ENCODE data around the gene RPL14. TPM values are rescaled to one million over a fixed set of nuclear protein-coding genes. Genes with fewer than 3 reads are reported as not detected.
A peak's percentile ranks its signal among the peaks of the same experiment; 100 is the strongest.

The RPL14 gene
- total RNA-seq, 3 donors from 2014 or later (not counting 1 experiment from before 2014, with no cell fraction given), result 1,298 to 1,589 (median 1,441) TPM

GRCh38 chr3:40477666-40478065 is 20.5 kb downstream of the RPL14 start:
- H3K9me3 Mint-ChIP-seq, result no peaks in the 10 kb centered on the region
- no peak for DNase-seq
- H3K4me1 Mint-ChIP-seq, result peaks cover 28 to 36% of the 10 kb centered on the region in 2 donors
- H3K4me1 ChIP-seq (ENCODE audit: control insufficient read depth, insufficient read depth, low read length), result peaks cover 12% of the 10 kb centered on the region
- intact Hi-C loops (cut with micrococcal nuclease), result loop anchor here (1.0 kb wide), 2 partner anchors 24 to 47 kb away; partner anchors contain the start of gene ZNF621
- no peak overlapping the region for H3K27ac ChIP-seq (ENCODE audit: low read length)
- TF ChIP-seq, protein P1, sequence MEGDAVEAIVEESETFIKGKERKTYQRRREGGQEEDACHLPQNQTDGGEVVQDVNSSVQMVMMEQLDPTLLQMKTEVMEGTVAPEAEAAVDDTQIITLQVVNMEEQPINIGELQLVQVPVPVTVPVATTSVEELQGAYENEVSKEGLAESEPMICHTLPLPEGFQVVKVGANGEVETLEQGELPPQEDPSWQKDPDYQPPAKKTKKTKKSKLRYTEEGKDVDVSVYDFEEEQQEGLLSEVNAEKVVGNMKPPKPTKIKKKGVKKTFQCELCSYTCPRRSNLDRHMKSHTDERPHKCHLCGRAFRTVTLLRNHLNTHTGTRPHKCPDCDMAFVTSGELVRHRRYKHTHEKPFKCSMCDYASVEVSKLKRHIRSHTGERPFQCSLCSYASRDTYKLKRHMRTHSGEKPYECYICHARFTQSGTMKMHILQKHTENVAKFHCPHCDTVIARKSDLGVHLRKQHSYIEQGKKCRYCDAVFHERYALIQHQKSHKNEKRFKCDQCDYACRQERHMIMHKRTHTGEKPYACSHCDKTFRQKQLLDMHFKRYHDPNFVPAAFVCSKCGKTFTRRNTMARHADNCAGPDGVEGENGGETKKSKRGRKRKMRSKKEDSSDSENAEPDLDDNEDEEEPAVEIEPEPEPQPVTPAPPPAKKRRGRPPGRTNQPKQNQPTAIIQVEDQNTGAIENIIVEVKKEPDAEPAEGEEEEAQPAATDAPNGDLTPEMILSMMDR (IDR thresholded peaks at IDR 0.05), result no peak
- peaks cover 26% of the 10 kb centered on the region for H3K36me3 ChIP-seq (ENCODE audit: control insufficient read depth, insufficient read depth, low read length)
- no peaks in the 10 kb centered on the region for H3K27me3 Mint-ChIP-seq (ENCODE audit: low read depth in 2 of 2)
- no peaks in the 10 kb centered on the region for H3K27me3 ChIP-seq (ENCODE audit: control insufficient read depth, insufficient read depth, low read length)
- ATAC-seq, result no peak
- WGBS (ENCODE audit: insufficient coverage), result 83% methylated on average over 3 of the region's 4 CpGs
- H3K36me3 Mint-ChIP-seq, result no peaks in the 10 kb centered on the region
- H3K9me3 ChIP-seq (ENCODE audit: control insufficient read depth, insufficient read depth, low read length), result no peaks in the 10 kb centered on the region
- H3K4me3 ChIP-seq (ENCODE audit: low read length), result peak overlapping the region; percentile 76
- H3K27ac Mint-ChIP-seq, result peak overlapping the region; percentile 95 to 97
- H3K4me3 Mint-ChIP-seq, result peak overlapping the region; percentile 97

DNA sequence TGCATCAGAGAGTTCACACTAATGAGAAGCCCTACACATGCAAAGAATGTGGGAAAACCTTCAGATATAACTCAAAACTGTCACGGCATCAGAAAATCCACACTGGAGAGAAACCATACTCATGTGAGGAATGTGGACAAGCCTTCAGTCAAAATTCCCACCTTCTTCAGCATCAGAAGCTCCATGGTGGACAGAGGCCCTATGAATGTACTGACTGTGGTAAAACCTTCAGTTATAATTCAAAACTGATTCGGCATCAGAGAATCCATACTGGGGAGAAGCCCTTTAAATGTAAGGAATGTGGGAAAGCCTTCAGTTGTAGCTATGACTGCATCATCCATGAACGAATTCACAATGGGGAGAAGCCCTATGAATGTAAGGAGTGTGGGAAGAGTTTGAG is 30.0 kb downstream of the RPL14 start:
- H3K27me3 Mint-ChIP-seq (ENCODE audit: low read depth in 2 of 2), result no peaks in the 10 kb centered on the region
- H3K4me1 Mint-ChIP-seq, result peaks cover 6 to 10% of the 10 kb centered on the region in 2 donors
- ATAC-seq (no peak), DNase-seq (no peak)
- peaks cover 8% of the 10 kb centered on the region for H3K9me3 ChIP-seq (ENCODE audit: control insufficient read depth, insufficient read depth, low read length)
- TF ChIP-seq, protein P1 (IDR thresholded peaks at IDR 0.05), result no peak
- peaks cover 23% of the 10 kb centered on the region for H3K36me3 Mint-ChIP-seq
- intact Hi-C loops (cut with micrococcal nuclease), result no loop called here
- H3K9me3 Mint-ChIP-seq, result peaks cover 2 to 9% of the 10 kb centered on the region in 2 donors
- H3K27ac Mint-ChIP-seq, result no peak overlapping the region
- no peak overlapping the region for H3K4me3 ChIP-seq (ENCODE audit: low read length)
- H3K36me3 ChIP-seq (ENCODE audit: control insufficient read depth, insufficient read depth, low read length), result peaks cover 32% of the 10 kb centered on the region
- 94% methylated on average over 3 of the region's 3 CpGs for WGBS (ENCODE audit: insufficient coverage)
- no peak overlapping the region for H3K4me3 Mint-ChIP-seq
- peaks cover 10% of the 10 kb centered on the region for H3K4me1 ChIP-seq (ENCODE audit: control insufficient read depth, insufficient read depth, low read length)
- H3K27ac ChIP-seq (ENCODE audit: low read length), result no peak overlapping the region
- H3K27me3 ChIP-seq (ENCODE audit: control insufficient read depth, insufficient read depth, low read length), result no peaks in the 10 kb centered on the region

DNA sequence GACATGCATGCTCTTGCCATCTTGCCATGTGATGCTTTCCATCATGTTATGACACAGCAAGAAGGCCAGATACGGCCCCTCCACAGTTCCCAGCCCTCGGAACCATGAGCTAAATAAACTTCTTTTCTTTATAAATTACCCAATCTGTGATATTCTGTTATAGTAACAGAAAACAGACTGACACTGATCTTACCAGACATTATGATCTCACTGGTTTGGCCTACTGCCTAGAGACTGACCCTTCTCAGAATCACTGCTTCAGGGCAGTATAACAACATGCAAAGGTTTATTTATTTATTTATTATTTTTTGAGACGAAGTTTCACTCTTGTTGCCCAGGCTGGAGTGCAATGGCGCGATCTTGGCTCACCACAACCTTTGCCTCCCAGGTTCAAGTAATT is 33.8 kb downstream of the RPL14 start:
- intact Hi-C loops (cut with micrococcal nuclease), result no loop called here
- no peaks in the 10 kb centered on the region for H3K27me3 ChIP-seq (ENCODE audit: control insufficient read depth, insufficient read depth, low read length)
- peaks cover 20% of the 10 kb centered on the region for H3K36me3 ChIP-seq (ENCODE audit: control insufficient read depth, insufficient read depth, low read length)
- peaks cover 23% of the 10 kb centered on the region for H3K36me3 Mint-ChIP-seq
- H3K9me3 Mint-ChIP-seq, result peaks cover 2 to 9% of the 10 kb centered on the region in 2 donors
- no peaks in the 10 kb centered on the region for H3K4me1 ChIP-seq (ENCODE audit: control insufficient read depth, insufficient read depth, low read length)
- no peak overlapping the region for H3K27ac ChIP-seq (ENCODE audit: low read length)
- H3K9me3 ChIP-seq (ENCODE audit: control insufficient read depth, insufficient read depth, low read length), result peaks cover 8% of the 10 kb centered on the region
- DNase-seq (no peak), ATAC-seq (no peak)
- H3K27ac Mint-ChIP-seq, result no peak overlapping the region
- no peaks in the 10 kb centered on the region for H3K27me3 Mint-ChIP-seq (ENCODE audit: low read depth in 2 of 2)
- TF ChIP-seq, protein P1 (IDR thresholded peaks at IDR 0.05), result no peak
- H3K4me1 Mint-ChIP-seq, result no peaks in the 10 kb centered on the region
- no peak overlapping the region for H3K4me3 Mint-ChIP-seq
- 93% methylated on average over 2 of the region's 5 CpGs for WGBS (ENCODE audit: insufficient coverage)
- no peak overlapping the region for H3K4me3 ChIP-seq (ENCODE audit: low read length)

GRCh38 chr3:40494698-40495097 is 37.6 kb downstream of the RPL14 start:
- Mint-ChIP-seq H3K27ac (no peak overlapping the region), H3K27me3 (ENCODE audit: low read depth in 2 of 2) (no peaks in the 10 kb centered on the region), H3K4me1 (peaks cover 0 to 2% of the 10 kb centered on the region in 2 donors), H3K9me3 (no peaks in the 10 kb centered on the region), H3K36me3 (no peaks in the 10 kb centered on the region), H3K4me3 (no peak overlapping the region)
- intact Hi-C loops (cut with micrococcal nuclease), result no loop called here
- no peaks in the 10 kb centered on the region for H3K4me1 ChIP-seq (ENCODE audit: control insufficient read depth, insufficient read depth, low read length)
- H3K4me3 ChIP-seq (ENCODE audit: low read length), result no peak overlapping the region
- TF ChIP-seq, protein P1 (IDR thresholded peaks at IDR 0.05), result no peak
- no CpG with 5 or more reads among the region's 2 CpGs for WGBS (ENCODE audit: insufficient coverage)
- no peaks in the 10 kb centered on the region for H3K36me3 ChIP-seq (ENCODE audit: control insufficient read depth, insufficient read depth, low read length)
- no peak for DNase-seq
- no peak for ATAC-seq
- H3K9me3 ChIP-seq (ENCODE audit: control insufficient read depth, insufficient read depth, low read length), result no peaks in the 10 kb centered on the region
- no peak overlapping the region for H3K27ac ChIP-seq (ENCODE audit: low read length)
- no peaks in the 10 kb centered on the region for H3K27me3 ChIP-seq (ENCODE audit: control insufficient read depth, insufficient read depth, low read length)
